Activated T-cell treated with anti-CD3 and anti-CD28 coated beads, Interleukin-2, amount 50 U/mL, for 72 hours (primary cell): ENCODE measurements around the gene GAB2. TPM values are rescaled to one million over a fixed set of nuclear protein-coding genes. Genes with fewer than 3 reads are reported as not detected.
"Not testable (repeated sequence)": the region's sequence is repeated elsewhere in the genome, so short reads cannot be mapped to it uniquely, and the experiment has no call there.

ENCODE experiments used
- ATAC-seq, 2 donors: fragments of 150-1000 bp; cut with Tn5 transposase; replicated peaks in 1 of 2; 2 replicates each; pipeline ENCODE4 v1.10.0; 2021; ENCODE audit warnings: moderate library complexity in 2 of 2, mild to moderate bottlenecking in 1 of 2
- DNase-seq, 2 donors: peaks; one replicate each; pipeline ENCODE4 v3.0.0; 2021 to 2022; ENCODE audit warnings: mixed read lengths in 1 of 2
- H3K27ac Mint-ChIP-seq: one replicate; pipeline ENCODE4 v1.8.0; 2022; ENCODE audit warnings: mild to moderate bottlenecking, moderate library complexity, mixed read lengths
- H3K27me3 Mint-ChIP-seq: one replicate; pipeline ENCODE4 v1.8.0; 2022; ENCODE audit warnings: low read depth, mixed read lengths
- H3K36me3 Mint-ChIP-seq, 2 donors: one replicate each; pipeline ENCODE4 v1.8.0; 2022; ENCODE audit warnings: mixed read lengths in 2 of 2, mild to moderate bottlenecking in 1 of 2; ENCODE audit not compliant: insufficient read depth in 2 of 2
- H3K4me1 Mint-ChIP-seq: one replicate; pipeline ENCODE4 v1.8.0; 2022; ENCODE audit warnings: low read depth, mixed read lengths
- H3K4me3 Mint-ChIP-seq, 2 donors: one replicate each; pipeline ENCODE4 v1.8.0; 2022; ENCODE audit warnings: mild to moderate bottlenecking in 2 of 2, mixed read lengths in 2 of 2, moderate library complexity in 2 of 2
- H3K9me3 Mint-ChIP-seq, 2 donors: one replicate each; pipeline ENCODE4 v1.8.0; 2022; ENCODE audit warnings: mixed read lengths in 2 of 2
- total RNA-seq, 2 donors: library from RNA; stranded (reverse); gene quantifications; one replicate each; pipeline ENCODE4 v1.2.3, GENCODE V29; 2022

Gene GAB2
- total RNA-seq, 2 donors from 2014 or later: 48.0 to 51.7 TPM

DNA sequence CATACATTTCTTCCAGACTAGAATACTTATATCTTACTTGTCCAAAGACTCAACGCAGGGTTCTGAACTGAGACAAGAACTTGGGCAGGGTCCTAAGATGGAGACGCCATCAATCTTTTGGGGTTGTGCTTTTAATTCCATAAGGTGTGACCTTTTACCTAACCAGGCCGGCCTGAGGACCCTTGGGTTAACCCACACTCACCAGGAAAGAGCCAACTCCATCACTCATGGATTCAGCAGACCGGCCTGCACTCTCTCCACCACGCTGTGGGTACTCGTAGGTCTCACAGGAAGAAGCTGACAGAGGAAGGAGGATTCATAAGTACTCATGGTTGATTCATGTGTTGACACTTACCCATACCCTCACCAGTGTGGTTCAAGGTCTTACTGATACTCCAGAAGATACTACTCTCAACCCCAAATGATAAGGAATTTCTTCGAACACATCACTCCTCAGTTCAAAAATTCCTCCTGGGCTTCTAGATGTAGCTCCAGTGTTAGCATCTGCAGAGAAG lies 192.7 kb downstream of the GAB2 start:
- Mint-ChIP-seq H3K4me1 (peaks cover 73% of the 10 kb centered on the region), H3K36me3 (peaks cover 16 to 21% of the 10 kb centered on the region in 2 donors), H3K27me3 (no peaks in the 10 kb centered on the region), H3K4me3 (peak overlapping the region in 1 of 2 donors; percentile 6), H3K27ac (peak overlapping the region; percentile 3), H3K9me3 (peaks cover 0 to 2% of the 10 kb centered on the region in 2 donors)
- peak; percentile 28 to 32 for DNase-seq
- ATAC-seq: peak; percentile 49 to 64

- Mint-ChIP-seq H3K27me3 (no peaks in the 10 kb centered on the region), H3K4me1 (peaks cover 72% of the 10 kb centered on the region), H3K4me3 (no peak overlapping the region), H3K36me3 (peaks cover 14 to 21% of the 10 kb centered on the region in 2 donors), H3K27ac (peak overlapping the region; percentile 3), H3K9me3 (peaks cover 0 to under 1% of the 10 kb centered on the region in 2 donors)
- ATAC-seq (no peak), DNase-seq (no peak)
Measured at GRCh38 chr11:78224506-78224905, 193.1 kb downstream of the GAB2 start.

DNA sequence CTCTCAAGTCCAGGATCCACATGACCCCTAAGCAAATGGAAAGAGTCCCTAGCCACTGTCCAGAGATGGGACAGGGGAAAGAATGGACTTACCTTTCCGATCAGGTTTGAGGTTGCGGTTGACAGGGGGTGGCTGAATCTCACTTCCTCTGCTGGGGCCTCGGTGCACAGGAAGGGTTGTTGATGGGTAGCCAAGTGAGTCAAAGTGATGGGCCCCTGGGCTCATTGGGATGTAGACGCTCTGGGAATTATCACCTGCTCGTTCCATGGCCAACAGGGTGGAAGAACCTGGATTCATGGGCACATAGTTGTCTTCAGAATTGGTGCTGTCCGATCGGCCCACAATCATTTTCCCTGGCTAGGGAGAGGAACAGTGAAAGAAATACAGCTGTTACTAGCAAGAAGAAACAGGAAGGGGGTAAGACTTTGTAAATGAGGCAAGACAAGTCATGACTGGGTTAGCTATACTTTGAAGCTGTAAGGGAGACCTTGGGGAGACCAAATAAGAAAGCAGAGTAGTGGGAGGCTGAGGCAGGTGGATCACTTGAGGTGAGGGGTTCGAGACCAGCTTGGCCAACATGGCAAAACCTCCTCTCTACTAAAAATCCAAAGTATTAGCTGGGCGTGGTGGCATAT lies 194.2 kb downstream of the GAB2 start:
- Mint-ChIP-seq H3K4me3 (no peak overlapping the region), H3K36me3 (peaks cover 14 to 23% of the 10 kb centered on the region in 2 donors), H3K9me3 (no peaks in the 10 kb centered on the region), H3K4me1 (peaks cover 64% of the 10 kb centered on the region), H3K27ac (no peak overlapping the region), H3K27me3 (no peaks in the 10 kb centered on the region)
- no peak for DNase-seq
- no peak for ATAC-seq

DNA sequence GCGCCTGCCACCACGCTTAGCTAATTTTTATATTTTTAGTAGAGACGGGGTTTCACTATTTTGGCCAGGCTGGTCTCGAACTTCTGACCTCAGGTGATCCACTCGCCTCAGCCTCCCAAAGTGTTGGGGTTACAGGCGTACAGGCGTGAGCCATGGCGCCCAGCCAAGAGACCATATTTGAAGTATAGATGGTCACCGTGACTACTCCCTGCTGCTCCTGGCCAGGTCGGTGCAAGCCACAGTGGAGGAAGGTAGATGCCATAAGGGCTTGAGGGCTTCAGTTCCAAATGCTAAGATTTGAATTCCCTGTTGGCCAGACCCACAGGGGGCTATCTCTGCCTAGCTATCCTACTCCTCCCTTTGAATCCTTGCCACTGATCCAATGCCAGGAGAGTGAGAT lies 194.9 kb downstream of the GAB2 start:
- H3K4me3 Mint-ChIP-seq, ATAC-seq, H3K9me3 Mint-ChIP-seq, H3K27me3 Mint-ChIP-seq, DNase-seq, H3K27ac Mint-ChIP-seq: not testable (repeated sequence)
- H3K4me1 Mint-ChIP-seq: peaks cover 58% of the 10 kb centered on the region
- H3K36me3 Mint-ChIP-seq: peaks cover 14 to 22% of the 10 kb centered on the region in 2 donors

DNA sequence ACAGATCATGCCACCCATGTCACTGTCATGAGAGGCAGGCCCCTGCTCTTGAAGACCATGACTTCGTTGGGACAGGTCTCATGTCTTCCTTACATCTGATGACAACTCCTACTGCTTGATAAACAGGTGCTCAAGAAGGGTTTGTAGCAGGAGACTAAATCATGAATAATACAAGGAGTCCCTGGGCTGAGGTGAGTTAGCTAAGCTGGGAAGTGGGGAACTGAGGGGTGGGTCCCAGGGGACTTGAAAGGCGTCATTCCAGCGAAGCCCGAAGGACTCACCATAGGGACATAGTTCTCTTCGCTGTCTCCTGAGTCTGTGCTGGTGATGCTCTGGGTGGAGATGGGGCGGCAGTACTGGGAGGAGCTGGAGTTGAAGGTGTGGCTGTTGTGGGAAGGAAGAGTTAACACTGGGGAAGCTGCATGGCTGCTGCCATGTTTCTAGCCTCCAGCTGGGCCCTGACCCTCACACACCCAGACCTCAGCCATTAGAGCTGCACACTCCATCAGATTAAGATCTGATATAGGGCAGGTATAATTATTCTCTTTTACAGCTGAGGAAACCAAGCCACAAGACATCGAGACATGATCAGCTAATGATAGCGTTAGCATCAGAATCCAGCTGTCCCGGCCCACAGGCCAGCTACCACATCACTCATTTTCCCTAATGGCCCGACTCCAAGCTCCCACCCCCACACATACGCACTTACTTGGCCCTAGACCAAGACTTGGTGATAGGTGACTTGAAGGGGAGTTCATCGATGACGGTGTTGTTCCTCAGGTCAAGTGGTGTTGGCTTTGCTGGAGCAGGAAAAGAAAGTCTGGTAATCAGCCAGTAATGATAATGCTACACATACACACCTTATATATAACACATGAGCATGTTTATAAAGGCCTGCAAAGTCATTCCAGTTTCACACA lies 196.0 kb downstream of the GAB2 start:
- Mint-ChIP-seq H3K9me3 (no peaks in the 10 kb centered on the region), H3K4me1 (peaks cover 52% of the 10 kb centered on the region), H3K27ac (peak overlapping the region; percentile 6), H3K36me3 (peaks cover 15 to 20% of the 10 kb centered on the region in 2 donors), H3K27me3 (no peaks in the 10 kb centered on the region), H3K4me3 (no peak overlapping the region)
- ATAC-seq (no peak), DNase-seq (no peak)

- Mint-ChIP-seq H3K4me3 (peak overlapping the region in 1 of 2 donors; percentile 9), H3K4me1 (peaks cover 49% of the 10 kb centered on the region), H3K9me3 (no peaks in the 10 kb centered on the region), H3K36me3 (peaks cover 15 to 19% of the 10 kb centered on the region in 2 donors), H3K27ac (peak overlapping the region; percentile 16), H3K27me3 (no peaks in the 10 kb centered on the region)
- ATAC-seq (peak; percentile 32 to 34), DNase-seq (no peak)
Measured at GRCh38 chr11:78220218-78221157, 197.1 kb downstream of the GAB2 start.

GRCh38 chr11:78219493-78220217 lies 198.0 kb downstream of the GAB2 start:
- Mint-ChIP-seq H3K36me3 (peaks cover 11 to 15% of the 10 kb centered on the region in 2 donors), H3K9me3 (no peaks in the 10 kb centered on the region), H3K4me3 (no peak overlapping the region), H3K27ac (no peak overlapping the region), H3K4me1 (peaks cover 41% of the 10 kb centered on the region), H3K27me3 (no peaks in the 10 kb centered on the region)
- peak; percentile 25 to 42 for ATAC-seq
- no peak for DNase-seq

DNA sequence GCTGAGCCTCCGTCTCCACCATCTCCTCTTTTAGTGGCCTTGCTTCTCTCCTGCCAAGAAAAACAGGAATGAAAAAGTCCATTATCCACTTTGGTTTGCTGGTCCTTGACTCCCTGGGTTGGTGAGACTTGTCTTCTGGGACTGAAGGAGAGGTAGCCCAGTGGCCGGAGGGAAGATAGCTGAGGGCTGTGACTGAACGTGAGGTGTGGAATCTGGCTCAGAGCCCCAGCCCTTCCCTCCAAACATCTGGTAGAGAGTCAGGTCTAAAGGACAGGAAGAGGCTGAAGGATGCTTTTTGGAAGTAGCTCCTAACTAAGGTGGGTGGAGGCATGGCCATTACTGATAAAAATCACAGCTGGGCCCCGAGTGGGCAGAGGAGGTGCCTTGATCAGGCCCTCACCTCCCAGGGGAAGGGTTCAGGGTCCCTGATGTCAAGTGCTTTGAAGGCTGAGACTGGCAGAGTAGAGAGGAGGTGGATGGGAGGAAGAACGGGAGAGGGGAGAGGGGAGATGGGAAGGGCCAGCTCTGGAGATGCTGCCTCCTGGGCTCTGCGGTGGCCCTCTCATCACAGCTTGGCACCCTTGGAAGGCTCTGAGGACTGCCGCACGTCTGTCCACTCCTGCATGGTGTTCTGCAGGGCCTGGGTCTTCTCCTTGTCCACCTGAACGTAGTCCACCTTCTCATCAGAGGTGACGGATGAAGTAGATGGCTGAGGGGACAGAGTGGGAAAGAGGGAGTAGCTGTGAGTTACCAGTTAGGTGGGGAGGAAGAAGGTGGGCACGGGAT lies 198.7 kb downstream of the GAB2 start:
- Mint-ChIP-seq H3K36me3 (peaks cover 9 to 12% of the 10 kb centered on the region in 2 donors), H3K27me3 (no peaks in the 10 kb centered on the region), H3K27ac (no peak overlapping the region), H3K4me1 (peaks cover 34% of the 10 kb centered on the region), H3K9me3 (no peaks in the 10 kb centered on the region), H3K4me3 (no peak overlapping the region)
- ATAC-seq (no peak), DNase-seq (no peak)

- no peak for ATAC-seq
- peaks cover 7% of the 10 kb centered on the region in 2 donors for H3K36me3 Mint-ChIP-seq
Measured at GRCh38 chr11:78217650-78218541, 199.7 kb downstream of the GAB2 start.

DNA sequence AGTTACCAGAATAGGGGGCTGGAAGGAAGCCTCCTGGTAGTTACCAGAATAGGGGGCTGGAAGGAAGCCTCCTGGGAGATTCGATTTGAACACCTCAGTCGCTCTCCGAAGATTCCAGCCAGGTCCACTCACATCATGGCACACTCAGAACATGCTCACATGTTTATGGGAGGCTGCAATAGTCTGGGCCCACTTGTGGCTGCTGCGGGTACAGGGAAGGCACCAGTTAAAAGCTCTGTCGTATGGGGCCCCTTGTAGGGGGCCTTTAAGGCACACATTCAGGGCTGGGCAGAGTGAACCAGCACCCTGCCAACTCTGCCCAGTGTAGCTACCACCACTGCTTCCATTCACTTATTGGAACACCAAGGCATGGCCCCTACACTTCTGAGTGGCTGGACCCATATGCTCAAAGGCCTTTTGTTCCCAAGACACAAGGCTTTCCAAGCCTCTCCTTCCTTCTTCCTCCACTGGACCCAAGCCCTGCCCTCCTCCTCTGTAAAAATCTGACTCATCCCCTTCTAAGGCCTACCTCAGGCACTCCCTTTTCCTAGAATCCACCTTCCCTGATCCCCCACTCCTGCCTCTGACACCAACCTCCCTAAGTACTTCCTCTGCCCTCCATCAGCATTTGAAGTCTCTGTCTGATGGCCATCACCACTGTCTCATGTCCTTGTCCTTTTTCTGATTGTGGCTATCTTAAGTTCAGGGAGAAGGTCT lies 200.9 kb downstream of the GAB2 start:
- ATAC-seq (no peak), DNase-seq (no peak)
- Mint-ChIP-seq H3K27me3 (no peaks in the 10 kb centered on the region), H3K9me3 (no peaks in the 10 kb centered on the region), H3K4me3 (no peak overlapping the region), H3K4me1 (peaks cover 31% of the 10 kb centered on the region), H3K27ac (no peak overlapping the region), H3K36me3 (peaks cover 7 to 9% of the 10 kb centered on the region in 2 donors)

More at GRCh38 chr11:78217650-78218541, 199.7 kb downstream of the GAB2 start:
- H3K4me3 Mint-ChIP-seq: no peak overlapping the region
- H3K9me3 Mint-ChIP-seq: no peaks in the 10 kb centered on the region
- no peak for DNase-seq
- no peaks in the 10 kb centered on the region for H3K27me3 Mint-ChIP-seq
- H3K4me1 Mint-ChIP-seq: peaks cover 26% of the 10 kb centered on the region
- H3K27ac Mint-ChIP-seq: no peak overlapping the region
